NCI-H1417 (cell line): ENCODE data around the gene CEPT1.

ENCODE experiments used
- DNase-seq, 3 experiments: peaks; one replicate each; lab custom pipeline; 2025; lab: John Stamatoyannopoulos, UW

The CEPT1 gene

GRCh38 chr1:111227851-111228747 is 88.1 kb downstream of the CEPT1 start:
- DNase-seq, result no peak

- DNase-seq, result no peak
Measured at GRCh38 chr1:111228748-111229126, 88.7 kb downstream of the CEPT1 start.

- no peak for DNase-seq
Measured at GRCh38 chr1:111232134-111232533, 92.1 kb downstream of the CEPT1 start.

GRCh38 chr1:111234258-111234657 is 94.2 kb downstream of the CEPT1 start:
- DNase-seq, result no peak
